Mesenchymal stem cell (in vitro differentiated cells and primary cell): ENCODE measurements around the gene CABLES2.
A peak's percentile ranks its signal among the peaks of the same experiment; 100 is the strongest.
"Not testable (repeated sequence)": the region's sequence is repeated elsewhere in the genome, so short reads cannot be mapped to it uniquely, and the experiment has no call there.

Experiments
- DNase-seq: peaks from one replicate; pipeline ENCODE4 v3.0.0-alpha.2; 2013
- H2AFZ ChIP-seq: one replicate; pipeline ENCODE4 v1.6.1; 2013; ENCODE audit warnings: low read depth, mild to moderate bottlenecking, control low read depth, inconsistent platforms, low read length, moderate library complexity
- H2AK5ac ChIP-seq: 2 replicates; pipeline ENCODE4 v1.6.1; 2013; ENCODE audit warnings: low read length, moderate library complexity, mild to moderate bottlenecking, inconsistent platforms; ENCODE audit not compliant: severe bottlenecking
- H2BK120ac ChIP-seq: one replicate; pipeline ENCODE4 v1.6.1; 2013; ENCODE audit warnings: low read depth, mild to moderate bottlenecking, inconsistent platforms, low read length, moderate library complexity
- H2BK12ac ChIP-seq, 2 experiments: one replicate each; pipeline ENCODE4 v1.6.1; 2013; ENCODE audit warnings: inconsistent platforms in 2 of 2, low read length in 2 of 2, mild to moderate bottlenecking in 2 of 2, moderate library complexity in 2 of 2, control low read depth in 1 of 2
- H2BK15ac ChIP-seq: one replicate; pipeline ENCODE4 v1.6.1; 2013; ENCODE audit warnings: mild to moderate bottlenecking, low read depth, inconsistent platforms; ENCODE audit not compliant: poor library complexity, severe bottlenecking
- H2BK5ac ChIP-seq: 2 replicates; pipeline ENCODE4 v1.6.1; 2013; ENCODE audit warnings: low read depth, mild to moderate bottlenecking, low read length, control low read depth, inconsistent platforms; ENCODE audit not compliant: poor library complexity, severe bottlenecking
- H3K14ac ChIP-seq, 2 experiments: one replicate each; pipeline ENCODE4 v1.6.1; 2013; ENCODE audit warnings: inconsistent platforms in 2 of 2, low read length in 2 of 2, control low read depth in 1 of 2, mild to moderate bottlenecking in 1 of 2, moderate library complexity in 1 of 2
- H3K18ac ChIP-seq, 2 experiments: one replicate each; pipeline ENCODE4 v1.6.1; 2013; ENCODE audit warnings: inconsistent platforms in 2 of 2, low read length in 2 of 2, control low read depth in 1 of 2, low read depth in 1 of 2, mild to moderate bottlenecking in 1 of 2
- H3K23ac ChIP-seq, 2 experiments: one replicate each; pipeline ENCODE4 v1.6.1; 2013; ENCODE audit warnings: inconsistent platforms in 2 of 2, low read length in 2 of 2, mild to moderate bottlenecking in 2 of 2, moderate library complexity in 2 of 2, control low read depth in 1 of 2
- H3K27ac ChIP-seq: 2 replicates; pipeline ENCODE4 v1.5.1; 2013; ENCODE audit warnings: mild to moderate bottlenecking, moderate library complexity, low read length, control low read depth, inconsistent platforms; ENCODE audit not compliant: poor library complexity, severe bottlenecking
- H3K27me3 ChIP-seq, 2 experiments: 2 replicates each; pipeline versions ENCODE4 v1.6.1 to v1.7.0; 2013; ENCODE audit warnings: low read length in 2 of 2, mild to moderate bottlenecking in 2 of 2, moderate library complexity in 2 of 2, control low read depth in 1 of 2, inconsistent platforms in 1 of 2; ENCODE audit not compliant: control insufficient read depth in 1 of 2, insufficient read depth in 1 of 2
- H3K36me3 ChIP-seq, 2 experiments: 2 replicates each; pipeline versions ENCODE4 v1.6.1 to v1.7.0; 2013; ENCODE audit warnings: low read length in 2 of 2, control low read depth in 1 of 2, inconsistent platforms in 1 of 2, low read depth in 1 of 2, mild to moderate bottlenecking in 1 of 2; ENCODE audit not compliant: insufficient read depth in 2 of 2, control insufficient read depth in 1 of 2
- H3K4ac ChIP-seq, 2 experiments: one replicate each; pipeline ENCODE4 v1.6.1; 2013; ENCODE audit warnings: inconsistent platforms in 2 of 2, low read length in 2 of 2, mild to moderate bottlenecking in 2 of 2, moderate library complexity in 2 of 2, control low read depth in 1 of 2, low read depth in 1 of 2
- H3K4me1 ChIP-seq: 2 replicates; pipeline ENCODE4 v1.6.1; 2013; ENCODE audit warnings: low read depth, low read length, control low read depth; ENCODE audit not compliant: control insufficient read depth, insufficient read depth
- H3K4me2 ChIP-seq: 2 replicates; pipeline ENCODE4 v1.6.1; 2013; ENCODE audit warnings: low read length, mild to moderate bottlenecking, inconsistent platforms; ENCODE audit not compliant: poor library complexity, severe bottlenecking
- H3K4me3 ChIP-seq, 2 experiments: 2 replicates each; pipeline versions ENCODE4 v1.5.1 to v1.7.0; 2013; ENCODE audit warnings: low read length in 2 of 2, mild to moderate bottlenecking in 2 of 2, control low read depth in 1 of 2, low read depth in 1 of 2; ENCODE audit not compliant: insufficient read depth in 1 of 2
- H3K79me1 ChIP-seq: replicated peaks from 2 replicates; pipeline ENCODE4 v1.6.1; 2013; ENCODE audit warnings: mild to moderate bottlenecking, control low read depth, low read length, inconsistent platforms; ENCODE audit not compliant: poor library complexity, severe bottlenecking
- H3K9ac ChIP-seq: 2 replicates; pipeline ENCODE4 v1.7.0; 2013; ENCODE audit warnings: mild to moderate bottlenecking, low read length, moderate library complexity
- H3K9me3 ChIP-seq: 2 replicates; pipeline ENCODE4 v1.7.0; 2013; ENCODE audit warnings: mild to moderate bottlenecking, low read length; ENCODE audit not compliant: control insufficient read depth
- H4K8ac ChIP-seq: one replicate; pipeline ENCODE4 v1.6.1; 2013; ENCODE audit warnings: inconsistent platforms, mild to moderate bottlenecking, low read length, moderate library complexity
- H4K91ac ChIP-seq: one replicate; pipeline ENCODE4 v1.6.1; 2013; ENCODE audit warnings: mild to moderate bottlenecking, low read length, inconsistent platforms
- WGBS: methylation state at CpG from one replicate; pipeline ENCODE4 v1.1.7; 2013; ENCODE audit warnings: mixed read lengths; 5-methylcytosine and 5-hydroxymethylcytosine counted together

The CABLES2 gene

DNA sequence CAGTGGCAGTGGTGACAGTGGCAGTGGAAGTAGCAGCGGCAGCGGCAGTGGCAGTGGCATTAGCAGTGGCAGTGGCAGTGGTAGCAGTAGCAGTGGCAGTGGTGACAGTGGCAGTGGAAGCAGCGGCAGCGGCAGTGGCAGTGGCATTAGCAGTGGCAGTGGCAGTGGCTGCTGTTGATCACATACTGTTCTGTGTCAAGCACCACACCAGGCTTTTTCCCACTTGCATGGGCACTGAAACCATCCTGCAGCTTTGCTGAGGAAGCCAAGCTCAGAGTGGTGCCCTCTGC, 18.9 kb upstream of the CABLES2 start:
- H3K36me3 ChIP-seq, H3K4me3 ChIP-seq, H2BK15ac ChIP-seq, H3K9ac ChIP-seq, H3K79me1 ChIP-seq, H3K4ac ChIP-seq, H3K18ac ChIP-seq, H2BK12ac ChIP-seq, H4K8ac ChIP-seq, H3K27ac ChIP-seq, H2AK5ac ChIP-seq, H3K4me1 ChIP-seq, H2BK120ac ChIP-seq, DNase-seq, H4K91ac ChIP-seq, H2BK5ac ChIP-seq, H3K14ac ChIP-seq, H3K4me2 ChIP-seq, H2AFZ ChIP-seq, H3K23ac ChIP-seq, H3K9me3 ChIP-seq: not testable (repeated sequence)
- H3K27me3 ChIP-seq: peaks cover 31 to 70% of the 10 kb centered on the region in 2 experiments
- 100% methylated on average over 4 of the region's 4 CpGs for WGBS

DNA sequence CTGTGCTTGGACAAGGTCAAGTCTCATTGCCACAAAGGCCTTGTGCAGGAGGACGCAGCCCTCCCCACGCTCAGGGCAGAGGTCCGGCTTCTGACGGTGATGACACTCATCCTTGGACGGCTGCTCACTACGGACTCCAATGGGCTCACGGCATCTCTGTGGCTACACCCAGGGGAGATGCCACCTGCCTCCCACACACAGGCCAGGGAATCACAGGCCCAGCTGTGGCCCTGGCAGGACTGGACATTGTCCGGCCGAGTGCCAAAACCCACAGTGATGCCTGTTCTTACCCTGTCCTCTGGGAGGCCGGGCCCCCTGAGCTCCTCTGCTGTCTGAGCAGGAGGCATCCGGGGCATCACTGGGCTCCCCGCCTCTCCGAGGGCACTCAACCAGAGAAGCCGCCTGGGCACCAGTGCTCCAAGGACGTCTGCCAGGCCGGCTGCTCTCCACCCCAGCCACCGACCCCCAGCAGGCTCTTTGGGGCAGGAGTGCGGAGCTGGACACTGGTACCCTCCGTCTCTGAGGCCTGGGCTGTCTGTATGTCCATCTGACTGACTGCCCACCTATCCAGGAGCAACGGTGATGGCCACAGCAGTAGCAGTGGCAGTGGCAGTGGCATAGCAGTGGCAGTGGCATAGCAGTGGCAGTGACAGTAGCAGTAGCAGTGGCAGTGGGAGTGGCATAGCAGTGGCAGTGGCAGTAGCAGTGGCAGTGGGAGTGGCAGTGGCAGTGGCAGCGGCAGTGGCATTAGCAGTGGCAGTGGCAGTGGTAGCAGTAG, 18.4 kb upstream of the CABLES2 start:
- Histone ChIP-seq H2AK5ac (no peak overlapping the region), H3K18ac (no peak overlapping the region), H3K79me1 (no peaks in the 10 kb centered on the region), H3K14ac (peak overlapping the region in 1 of 2 experiments; percentile 68), H2BK5ac (no peak overlapping the region), H2BK12ac (no peak overlapping the region), H2AFZ (no peak overlapping the region), H3K27me3 (peaks cover 25 to 66% of the 10 kb centered on the region in 2 experiments), H3K4me1 (peaks cover 10% of the 10 kb centered on the region), H3K4me3 (no peak overlapping the region), H3K36me3 (no peaks in the 10 kb centered on the region), H3K4ac (no peak overlapping the region), H3K9ac (no peak overlapping the region), H4K8ac (no peak overlapping the region), H3K27ac (no peak overlapping the region), H4K91ac (no peak overlapping the region), H3K9me3 (no peaks in the 10 kb centered on the region), H2BK15ac (no peak overlapping the region), H2BK120ac (no peak overlapping the region), H3K23ac (no peak overlapping the region), H3K4me2 (no peak overlapping the region)
- DNase-seq: no peak
- 87% methylated on average over 21 of the region's 21 CpGs for WGBS

DNA sequence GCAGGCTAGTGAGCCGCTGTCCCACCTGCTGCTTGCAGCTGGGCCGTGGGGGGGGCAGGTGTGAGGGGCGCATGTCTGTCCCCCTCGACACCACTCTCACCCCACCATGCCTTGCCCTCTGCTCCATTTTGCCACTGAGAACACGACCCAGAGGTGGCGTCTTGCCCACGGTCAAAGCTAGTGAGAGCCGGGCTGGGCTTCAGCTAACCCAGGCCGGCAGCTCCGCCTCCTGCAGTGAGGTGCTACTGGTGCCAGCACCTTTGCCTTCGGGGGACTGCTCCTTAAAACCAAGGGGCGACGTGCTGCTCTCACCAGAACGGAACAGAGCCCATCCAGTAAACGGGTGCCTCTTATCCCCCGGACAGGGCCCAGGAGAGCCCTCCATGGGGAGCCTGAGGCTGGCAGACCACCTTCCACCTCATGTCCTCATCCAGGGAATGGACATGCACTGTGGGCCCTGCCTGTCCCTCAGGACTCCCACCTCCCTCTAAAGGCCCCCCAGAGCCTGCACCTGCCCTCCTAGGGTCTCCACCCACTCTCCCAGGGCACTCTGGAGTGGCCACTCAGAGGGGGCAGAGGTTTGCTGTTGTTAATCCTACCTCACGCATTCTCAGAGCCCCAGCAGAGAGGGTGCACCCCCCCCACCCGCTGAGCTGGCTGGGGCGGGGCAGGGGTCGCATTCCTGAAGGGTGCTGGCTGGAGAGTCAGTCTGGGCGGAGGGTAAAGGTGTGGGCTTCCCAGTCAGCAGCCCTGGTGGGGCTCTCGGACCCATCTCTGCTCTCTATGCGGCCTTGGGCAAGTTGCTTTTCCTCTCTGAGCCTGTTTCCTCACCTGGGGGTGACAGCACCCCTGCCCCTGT, 17.4 kb upstream of the CABLES2 start:
- Histone ChIP-seq H3K14ac (no peak overlapping the region), H3K27me3 (peaks cover 15 to 66% of the 10 kb centered on the region in 2 experiments), H3K27ac (no peak overlapping the region), H2BK5ac (no peak overlapping the region), H2BK120ac (no peak overlapping the region), H2BK12ac (no peak overlapping the region), H2AFZ (no peak overlapping the region), H3K4me1 (peaks cover 10% of the 10 kb centered on the region), H4K8ac (no peak overlapping the region), H4K91ac (peak overlapping the region; percentile 46), H2BK15ac (no peak overlapping the region), H2AK5ac (no peak overlapping the region), H3K36me3 (no peaks in the 10 kb centered on the region), H3K4me2 (no peak overlapping the region), H3K23ac (no peak overlapping the region), H3K79me1 (no peaks in the 10 kb centered on the region), H3K18ac (no peak overlapping the region), H3K9me3 (no peaks in the 10 kb centered on the region), H3K4ac (no peak overlapping the region), H3K9ac (no peak overlapping the region), H3K4me3 (no peak overlapping the region)
- no peak for DNase-seq
- WGBS: 76% methylated on average over 23 of the region's 23 CpGs

DNA sequence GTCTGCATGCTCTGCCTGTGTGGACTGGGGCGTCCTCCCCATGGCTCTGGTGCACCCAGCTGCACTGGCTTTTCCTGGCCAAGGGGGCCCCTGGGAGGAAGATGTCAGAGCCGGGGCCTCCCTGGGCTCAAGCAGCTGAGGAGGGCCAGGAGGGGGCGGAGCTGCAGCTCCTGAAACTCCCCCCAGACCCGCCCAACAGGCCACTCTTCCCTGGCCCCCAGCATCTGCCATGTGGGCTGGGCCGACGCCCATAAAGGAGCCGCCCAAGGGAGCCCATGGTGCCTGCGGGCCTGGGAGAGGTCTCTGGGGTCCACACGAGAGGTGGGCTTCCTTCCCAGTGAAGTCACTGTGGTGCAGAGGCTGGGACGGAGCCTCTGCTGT, 16.2 kb upstream of the CABLES2 start:
- Histone ChIP-seq H3K36me3 (no peaks in the 10 kb centered on the region), H2AFZ (no peak overlapping the region), H2AK5ac (no peak overlapping the region), H2BK120ac (no peak overlapping the region), H4K8ac (no peak overlapping the region), H3K18ac (no peak overlapping the region), H3K79me1 (no peaks in the 10 kb centered on the region), H3K27me3 (peaks cover 4 to 65% of the 10 kb centered on the region in 2 experiments), H3K27ac (no peak overlapping the region), H2BK15ac (no peak overlapping the region), H4K91ac (no peak overlapping the region), H3K4me3 (no peak overlapping the region), H2BK12ac (no peak overlapping the region), H3K14ac (no peak overlapping the region), H3K4me1 (peaks cover 5% of the 10 kb centered on the region), H3K9ac (no peak overlapping the region), H3K4me2 (no peak overlapping the region), H3K4ac (no peak overlapping the region), H2BK5ac (no peak overlapping the region), H3K9me3 (no peaks in the 10 kb centered on the region), H3K23ac (no peak overlapping the region)
- 53% methylated on average over 10 of the region's 10 CpGs for WGBS
- DNase-seq: no peak
